ENCODE data around the gene INO80D. TPM values are rescaled to one million over a fixed set of nuclear protein-coding genes. Genes with fewer than 3 reads are reported as not detected.

INO80D gene
- total RNA-seq, 1 donor from 2014 or later = 29.4 TPM

GRCh38 chr2:205967391-205968075, 118.4 kb downstream of the INO80D start:
- Histone ChIP-seq H3K27me3 (no peaks in the 10 kb centered on the region), H3K27ac (no peak overlapping the region), H3K4me3 (no peak overlapping the region), H3K36me3 (no peaks in the 10 kb centered on the region), H3K9me3 (no peaks in the 10 kb centered on the region), H3K4me1 (no peaks in the 10 kb centered on the region)
- intact Hi-C loops (cut with DNase I) = no loop called here
- DNase-seq = no peak
- no peak for TF ChIP-seq CTCF (IDR thresholded peaks at IDR 0.05)
- ATAC-seq = peak; percentile 80

GRCh38 chr2:205965707-205966106, 120.3 kb downstream of the INO80D start:
- DNase-seq (no peak), ATAC-seq (no peak)
- H3K27ac ChIP-seq = no peak overlapping the region
- no peaks in the 10 kb centered on the region for H3K27me3 ChIP-seq
- no peak overlapping the region for H3K4me3 ChIP-seq
- no peaks in the 10 kb centered on the region for H3K36me3 ChIP-seq
- TF ChIP-seq CTCF (IDR thresholded peaks at IDR 0.05) = no peak
- no peaks in the 10 kb centered on the region for H3K9me3 ChIP-seq
- intact Hi-C loops (cut with DNase I) = no loop called here
- H3K4me1 ChIP-seq = no peaks in the 10 kb centered on the region

- H3K27ac ChIP-seq = no peak overlapping the region
- intact Hi-C loops (cut with DNase I) = no loop called here
- no peak for TF ChIP-seq CTCF (IDR thresholded peaks at IDR 0.05)
- no peaks in the 10 kb centered on the region for H3K9me3 ChIP-seq
- ATAC-seq (no peak), DNase-seq (no peak)
- no peaks in the 10 kb centered on the region for H3K36me3 ChIP-seq
- no peak overlapping the region for H3K4me3 ChIP-seq
- no peaks in the 10 kb centered on the region for H3K27me3 ChIP-seq
- no peaks in the 10 kb centered on the region for H3K4me1 ChIP-seq
These were observed 121.7 kb downstream of the INO80D start for GRCh38 chr2:205964111-205964761.

- ATAC-seq (no peak), DNase-seq (no peak)
- intact Hi-C loops (cut with DNase I) = no loop called here
- Histone ChIP-seq H3K27me3 (no peaks in the 10 kb centered on the region), H3K9me3 (no peaks in the 10 kb centered on the region), H3K4me1 (no peaks in the 10 kb centered on the region), H3K27ac (no peak overlapping the region), H3K4me3 (no peak overlapping the region), H3K36me3 (no peaks in the 10 kb centered on the region)
- no peak for TF ChIP-seq CTCF (IDR thresholded peaks at IDR 0.05)
These were observed 126.5 kb downstream of the INO80D start for GRCh38 chr2:205959521-205959920.

GRCh38 chr2:205957452-205958154, 128.4 kb downstream of the INO80D start:
- H3K36me3 ChIP-seq = no peaks in the 10 kb centered on the region
- TF ChIP-seq CTCF (IDR thresholded peaks at IDR 0.05) = no peak
- H3K9me3 ChIP-seq = no peaks in the 10 kb centered on the region
- H3K4me3 ChIP-seq = no peak overlapping the region
- H3K4me1 ChIP-seq = no peaks in the 10 kb centered on the region
- no peak overlapping the region for H3K27ac ChIP-seq
- intact Hi-C loops (cut with DNase I) = no loop called here
- no peaks in the 10 kb centered on the region for H3K27me3 ChIP-seq
- DNase-seq (no peak), ATAC-seq (no peak)
